NT2/D1 (cell line): ENCODE results near the gene DLG2.
"Not testable (repeated sequence)": the region's sequence is repeated elsewhere in the genome, so short reads cannot be mapped to it uniquely, and the experiment has no call there.

Experiments
- DNase-seq: peaks from one replicate; pipeline ENCODE4 v3.0.0-alpha.2; 2011; ENCODE audit warnings: low read depth, low spot score
- H3K27me3 ChIP-seq: 2 replicates; pipeline ENCODE4 v1.6.0; 2011; ENCODE audit warnings: mild to moderate bottlenecking; ENCODE audit not compliant: insufficient read length, insufficient read depth
- H3K36me3 ChIP-seq: 2 replicates; pipeline ENCODE4 v1.6.1; 2011; ENCODE audit warnings: mild to moderate bottlenecking, low read length, mixed read lengths; ENCODE audit not compliant: insufficient read depth, insufficient read length
- H3K4me1 ChIP-seq: 2 replicates; pipeline ENCODE4 v1.5.1; 2011; ENCODE audit not compliant: insufficient read depth, insufficient read length
- H3K4me3 ChIP-seq: 2 replicates; pipeline ENCODE4 v1.5.1; 2011; ENCODE audit warnings: low read depth; ENCODE audit not compliant: insufficient read length
- H3K9ac ChIP-seq: 2 replicates; pipeline ENCODE4 v1.6.0; 2011; ENCODE audit warnings: low read depth; ENCODE audit not compliant: insufficient read length
- H3K9me3 ChIP-seq: 2 replicates; pipeline ENCODE4 v1.5.1; 2011; ENCODE audit warnings: mild to moderate bottlenecking, low read length; ENCODE audit not compliant: insufficient read depth
- SUZ12 ChIP-seq: IDR thresholded peaks from 2 replicates; pipeline ENCODE4 v1.6.1; 2011; ENCODE audit not compliant: insufficient read length, insufficient read depth; ENCODE audit errors: extremely low read depth
- YY1 ChIP-seq: IDR thresholded peaks from 2 replicates; pipeline ENCODE4 v1.6.1; 2011; ENCODE audit not compliant: insufficient read length, insufficient read depth
- ZNF274 ChIP-seq: IDR thresholded peaks from 2 replicates; pipeline ENCODE4 v1.6.1; 2011; ENCODE audit warnings: mild to moderate bottlenecking, low read depth, low read length

Gene DLG2

DNA sequence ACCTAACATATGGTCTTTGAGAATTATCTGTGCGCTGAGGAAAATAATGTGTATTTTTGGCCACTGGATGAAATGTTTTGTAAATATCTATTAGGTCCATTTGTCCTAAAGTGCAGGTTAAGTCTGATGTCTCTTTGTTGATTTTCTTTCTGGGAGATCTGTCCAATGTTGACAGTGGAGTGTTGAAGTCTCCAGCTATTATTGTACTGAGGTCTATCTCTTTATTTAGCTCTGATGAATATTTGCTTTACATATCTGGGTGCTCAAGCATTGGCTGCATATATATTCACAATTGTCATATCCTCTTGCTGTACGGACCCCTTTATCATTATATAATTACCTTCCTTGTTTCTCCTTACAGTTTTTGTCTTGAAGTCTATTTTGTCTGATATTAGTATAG, 833.8 kb downstream of the DLG2 start:
- no peaks in the 10 kb centered on the region for H3K4me1 ChIP-seq
- H3K27me3 ChIP-seq = no peaks in the 10 kb centered on the region
- no peaks in the 10 kb centered on the region for H3K9me3 ChIP-seq
- DNase-seq = no peak
- no peaks in the 10 kb centered on the region for H3K36me3 ChIP-seq
- no peak overlapping the region for H3K9ac ChIP-seq
- H3K4me3 ChIP-seq = no peak overlapping the region
- TF ChIP-seq ZNF274 (no peak), SUZ12 (no peak), YY1 (no peak)

DNA sequence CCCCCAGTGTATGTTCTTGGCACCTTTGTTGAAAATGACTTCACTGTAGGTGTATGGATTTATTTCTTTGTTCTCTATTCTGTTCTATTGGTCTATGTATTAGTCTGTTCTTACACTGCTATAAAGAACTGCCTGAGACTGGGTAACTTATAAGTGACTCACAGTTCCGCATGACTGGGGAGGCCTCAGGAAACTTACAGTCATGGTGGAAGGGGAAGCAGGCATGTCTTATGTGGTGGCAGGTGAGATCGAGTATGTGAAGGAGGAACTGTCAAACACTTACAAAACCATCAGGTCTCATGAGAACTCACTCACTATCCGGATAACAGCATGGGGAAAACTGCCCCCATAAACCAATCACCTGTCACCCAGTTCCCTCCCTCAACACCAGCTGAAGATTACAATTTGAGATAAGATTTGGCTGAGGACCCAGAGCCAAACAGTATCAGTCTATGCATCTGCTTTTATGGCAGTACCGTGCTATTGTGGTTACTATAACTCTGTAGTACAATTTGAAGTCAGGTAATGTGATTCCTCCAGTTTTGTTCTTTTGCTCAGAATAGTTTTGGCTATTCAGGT, 836.2 kb downstream of the DLG2 start:
- DNase-seq = no peak
- TF ChIP-seq ZNF274 (no peak), YY1 (no peak), SUZ12 (no peak)

DNA sequence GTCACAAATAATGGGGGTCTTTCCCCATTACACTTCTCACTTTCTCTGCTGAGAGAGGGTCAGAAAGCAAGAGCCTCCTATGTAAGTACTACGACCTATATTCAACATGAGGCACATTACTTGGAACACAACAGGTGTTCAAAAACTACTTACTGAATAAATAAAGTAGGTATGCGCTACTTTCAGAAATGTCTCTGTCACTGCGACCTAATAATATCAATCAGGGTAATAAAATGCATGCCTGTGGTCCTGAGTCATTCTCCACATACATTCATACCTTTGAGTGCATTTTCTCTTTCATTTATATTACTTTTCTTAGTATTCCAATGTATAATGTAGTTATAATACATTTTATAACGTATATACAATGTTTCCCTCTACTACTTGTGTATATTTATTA, 838.9 kb downstream of the DLG2 start:
- no peak for DNase-seq
- TF ChIP-seq ZNF274 (no peak), YY1 (no peak), SUZ12 (no peak)
- Histone ChIP-seq H3K9ac (no peak overlapping the region), H3K9me3 (no peaks in the 10 kb centered on the region), H3K4me1 (no peaks in the 10 kb centered on the region), H3K27me3 (no peaks in the 10 kb centered on the region), H3K36me3 (no peaks in the 10 kb centered on the region), H3K4me3 (no peak overlapping the region)

More for the DNA sequence above, 836.2 kb downstream of the DLG2 start:
- H3K36me3 ChIP-seq = no peaks in the 10 kb centered on the region
- no peaks in the 10 kb centered on the region for H3K9me3 ChIP-seq
- no peak overlapping the region for H3K4me3 ChIP-seq
- no peaks in the 10 kb centered on the region for H3K4me1 ChIP-seq
- H3K27me3 ChIP-seq = no peaks in the 10 kb centered on the region
- H3K9ac ChIP-seq = no peak overlapping the region

DNA sequence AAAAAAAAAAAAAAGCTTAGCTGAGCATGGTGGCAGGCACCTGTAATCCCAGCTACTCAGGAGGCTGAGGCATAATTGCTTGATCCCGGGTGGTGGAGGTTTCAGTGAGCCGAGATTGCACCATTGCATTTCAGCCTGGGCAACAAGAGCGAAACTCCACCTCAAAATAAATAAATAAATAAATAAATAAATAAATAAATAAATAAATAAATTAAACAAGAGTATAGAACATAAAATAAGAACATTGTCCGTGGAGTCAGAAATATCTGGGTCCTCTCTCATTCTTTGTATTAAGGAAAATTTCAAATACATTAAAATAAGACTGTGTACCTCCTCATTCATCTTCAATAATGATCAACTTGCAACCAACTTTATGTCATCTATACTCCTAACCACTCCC, 843.0 kb downstream of the DLG2 start:
- not testable (repeated sequence) for H3K9ac ChIP-seq, H3K36me3 ChIP-seq, H3K4me3 ChIP-seq, H3K27me3 ChIP-seq, DNase-seq, H3K9me3 ChIP-seq, H3K4me1 ChIP-seq

DNA sequence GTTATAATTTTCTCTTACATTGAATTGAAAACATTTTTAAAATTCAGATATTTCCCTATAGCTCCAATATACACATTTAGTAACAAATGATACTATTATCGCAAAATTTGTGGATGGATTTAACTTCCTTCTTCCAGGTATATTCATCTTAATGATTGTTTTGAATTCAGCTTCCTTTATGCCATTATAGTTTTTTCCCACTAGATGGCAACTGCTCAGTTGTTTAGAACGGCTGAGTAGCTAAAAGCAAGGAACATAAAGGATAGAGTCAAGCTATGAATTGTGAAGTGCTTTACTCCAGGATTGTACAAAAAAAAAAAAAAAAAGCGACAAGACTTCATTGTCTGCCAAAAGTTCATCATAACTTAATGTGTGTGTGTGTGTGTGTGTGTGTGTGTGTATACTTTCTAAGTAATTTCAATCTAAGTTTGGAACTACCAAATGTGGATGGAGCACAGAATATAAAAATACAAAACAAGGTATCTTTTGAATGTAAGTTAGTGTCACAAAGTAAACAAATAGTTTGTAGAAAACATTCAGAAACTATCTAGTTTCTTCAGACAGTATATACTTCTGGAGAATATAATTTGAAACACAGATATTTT, 846.4 kb downstream of the DLG2 start:
- H3K36me3 ChIP-seq = no peaks in the 10 kb centered on the region
- TF ChIP-seq ZNF274 (no peak), SUZ12 (no peak), YY1 (no peak)
- H3K27me3 ChIP-seq = no peaks in the 10 kb centered on the region
- no peak overlapping the region for H3K9ac ChIP-seq
- no peaks in the 10 kb centered on the region for H3K9me3 ChIP-seq
- DNase-seq = peak; percentile 15
- H3K4me1 ChIP-seq = no peaks in the 10 kb centered on the region
- H3K4me3 ChIP-seq = no peak overlapping the region

DNA sequence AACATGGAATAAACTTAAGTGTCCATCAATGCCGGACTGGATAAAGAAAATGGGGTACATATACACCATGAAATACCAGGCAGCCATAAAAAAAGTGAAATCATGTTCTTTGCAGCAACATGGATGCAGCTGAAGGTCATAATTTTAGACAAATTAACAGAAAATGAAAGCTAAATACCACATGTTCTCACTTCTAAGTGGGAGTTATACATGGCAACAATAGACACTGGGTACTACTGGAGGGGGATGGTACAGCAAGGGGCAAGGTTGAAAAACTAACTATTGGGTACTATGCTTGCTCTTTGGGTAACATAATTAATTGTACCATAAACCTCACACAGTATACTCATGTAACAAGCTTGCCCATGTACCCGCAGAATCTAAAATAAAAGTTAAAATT, 851.6 kb downstream of the DLG2 start:
- no peaks in the 10 kb centered on the region for H3K4me1 ChIP-seq
- no peak for TF ChIP-seq ZNF274
- TF ChIP-seq SUZ12 = no peak
- no peak for TF ChIP-seq YY1
- no peak overlapping the region for H3K4me3 ChIP-seq
- no peaks in the 10 kb centered on the region for H3K9me3 ChIP-seq
- no peak for DNase-seq
- no peak overlapping the region for H3K9ac ChIP-seq
- no peaks in the 10 kb centered on the region for H3K36me3 ChIP-seq
- H3K27me3 ChIP-seq = no peaks in the 10 kb centered on the region

DNA sequence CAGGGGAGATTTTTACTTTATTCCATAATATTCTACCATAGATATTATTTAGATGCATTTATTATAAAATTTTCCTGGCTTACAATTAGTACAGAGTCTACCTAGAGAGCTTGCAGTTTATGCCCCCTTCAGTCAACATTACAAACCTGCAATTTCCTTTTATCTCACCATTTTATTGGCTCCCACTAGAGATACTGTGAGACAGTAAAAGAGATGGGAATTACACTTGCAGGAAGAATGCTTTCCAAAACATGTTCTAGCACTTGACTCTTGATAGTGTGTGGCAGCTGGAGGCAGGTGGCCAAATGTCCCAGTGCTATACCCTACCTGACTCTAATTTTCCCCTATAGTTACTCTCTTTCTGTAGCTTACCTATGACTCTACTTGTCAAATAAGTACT, 863.2 kb downstream of the DLG2 start:
- Histone ChIP-seq H3K9me3 (no peaks in the 10 kb centered on the region), H3K27me3 (no peaks in the 10 kb centered on the region), H3K9ac (no peak overlapping the region), H3K36me3 (no peaks in the 10 kb centered on the region), H3K4me1 (no peaks in the 10 kb centered on the region), H3K4me3 (no peak overlapping the region)
- no peak for DNase-seq
- TF ChIP-seq SUZ12 (no peak), YY1 (no peak), ZNF274 (no peak)
